HepG2 (cell line): ENCODE measurements around the gene C16orf86. TPM values are rescaled to one million over a fixed set of nuclear protein-coding genes. Genes with fewer than 3 reads are reported as not detected.

Experiments
- ATAC-seq: fragments of 200-7000 bp; cut with Tn5 transposase; 3 replicates; pipeline ENCODE4 v1.9.1; 2020; ENCODE audit warnings: mild to moderate bottlenecking, moderate library complexity
- BruUV-seq: library from RNA; stranded (reverse); fragments of 400-500 nt; replicated peaks from 2 replicates; lab custom pipeline; 2021; lab: Mats Ljungman, UMichigan
- CTCF ChIA-PET: fragments of 300-600 bp; formaldehyde crosslinking; extraction: SDS; loops from one replicate; lab custom pipeline; 2021; ENCODE audit warnings: low total read pairs, inconsistent platforms, low intra/inter-chr PET ratio; lab: Yijun Ruan, JAX
- POLR2A ChIA-PET: fragments of 350-600 bp; sonication (Branson Sonifier 250); formaldehyde crosslinking; loops from one replicate; lab custom pipeline; 2020; ENCODE audit warnings: antibody characterized with exemption, inconsistent platforms; lab: Yijun Ruan, JAX
- DNase-seq: peaks from one replicate; pipeline ENCODE4 v3.0.0-alpha.2; 2015; ENCODE audit warnings: low spot score
- FAIRE-seq: peaks from 3 replicates; lab custom pipeline; 2011; peaks lifted over from hg19 to GRCh38; lab: Jason Lieb, UNC
- H2AFZ ChIP-seq: one replicate; pipeline ENCODE4 v1.6.1; 2011; ENCODE audit warnings: low read length, inconsistent platforms
- H3K27ac ChIP-seq: fragments of 300-600 bp; 3 replicates; pipeline ENCODE4 v1.8.0; 2011; ENCODE audit warnings: mixed run types, mild to moderate bottlenecking, mixed read lengths, low read length, inconsistent platforms; ENCODE audit not compliant: insufficient read depth; ENCODE audit errors: extremely low read length
- H3K27me3 ChIP-seq, 2 experiments: fragments of 200-600 bp in 1 of 2; 2 replicates in 1 of 2; 3 replicates in 1 of 2; pipeline versions ENCODE4 v1.6.0 to v1.8.0; 2011; ENCODE audit warnings: low read length in 2 of 2, mild to moderate bottlenecking in 2 of 2, moderate library complexity in 2 of 2, inconsistent platforms in 1 of 2; ENCODE audit not compliant: insufficient read depth in 2 of 2, control insufficient read depth in 1 of 2
- H3K36me3 ChIP-seq, 2 experiments: fragments of 200-600 bp in 1 of 2; replicated peaks in 1 of 2; 2 replicates in 1 of 2; 3 replicates in 1 of 2; pipeline versions ENCODE4 v1.5.1 to v1.8.0; 2011; ENCODE audit warnings: low read length in 2 of 2, inconsistent platforms in 1 of 2; ENCODE audit not compliant: insufficient read depth in 2 of 2, control insufficient read depth in 1 of 2
- H3K4me1 ChIP-seq: 2 replicates; pipeline ENCODE4 v1.5.1; 2012; ENCODE audit warnings: low read length, inconsistent platforms; ENCODE audit not compliant: insufficient read depth
- H3K4me2 ChIP-seq: 2 replicates; pipeline ENCODE4 v1.6.0; 2011; ENCODE audit warnings: low read depth, low read length, inconsistent platforms
- H3K4me3 ChIP-seq, 3 experiments: fragments of 200-600 bp in 1 of 3; sonication (generic), shearing (Covaris generic) in 1 of 3; replicated peaks in 1 of 3; 2 replicates each; pipeline ENCODE4 v1.5.1; 2011 to 2016; ENCODE audit warnings: low read length in 3 of 3, inconsistent platforms in 2 of 3, low read depth in 2 of 3, mild to moderate bottlenecking in 2 of 3, control low read depth in 1 of 3, mixed read lengths in 1 of 3; ENCODE audit not compliant: insufficient read depth in 1 of 3
- H3K79me2 ChIP-seq: one replicate; pipeline ENCODE4 v1.6.1; 2011; ENCODE audit warnings: low read length, inconsistent platforms; ENCODE audit not compliant: insufficient read depth
- H3K9ac ChIP-seq: 2 replicates; pipeline ENCODE4 v1.6.0; 2011; ENCODE audit warnings: mild to moderate bottlenecking, low read depth, low read length, inconsistent platforms; ENCODE audit not compliant: insufficient read depth
- H3K9me3 ChIP-seq: 2 replicates; pipeline ENCODE4 v1.5.1; 2012; ENCODE audit warnings: mild to moderate bottlenecking, low read length
- H4K20me1 ChIP-seq: 2 replicates; pipeline ENCODE4 v1.6.0; 2011; ENCODE audit warnings: inconsistent platforms, mild to moderate bottlenecking, low read length, moderate library complexity; ENCODE audit not compliant: insufficient read depth
- EEA1 ChIP-seq: sonication (generic); formaldehyde crosslinking; IDR thresholded peaks from 2 replicates; pipeline ENCODE4 v1.5.1; 2020; ENCODE audit warnings: mild to moderate bottlenecking, missing genetic modification reagents, borderline replicate concordance
- JARID2 ChIP-seq: sonication (generic); formaldehyde crosslinking; IDR thresholded peaks from 2 replicates; pipeline ENCODE4 v1.8.1; 2023; ENCODE audit warnings: missing genetic modification reagents, inconsistent platforms; ENCODE audit not compliant: insufficient replicate concordance
- JUNB ChIP-seq: sonication (generic); formaldehyde crosslinking; IDR thresholded peaks from 2 replicates; pipeline ENCODE4 v1.8.0; 2022; ENCODE audit warnings: missing genetic modification reagents, mild to moderate bottlenecking, borderline replicate concordance
- NFE2 ChIP-seq: sonication (generic); formaldehyde crosslinking; IDR thresholded peaks from 2 replicates; pipeline ENCODE4 v1.4.0; 2020; ENCODE audit warnings: missing genetic modification reagents
- PATZ1 ChIP-seq: sonication (generic); formaldehyde crosslinking; IDR thresholded peaks from 2 replicates; pipeline ENCODE4 v1.4.0; 2020; ENCODE audit warnings: missing genetic modification reagents
- RFXAP ChIP-seq: sonication (generic); formaldehyde crosslinking; IDR thresholded peaks from 2 replicates; pipeline ENCODE4 v1.4.0; 2020; ENCODE audit warnings: missing genetic modification reagents, borderline replicate concordance
- SIN3B ChIP-seq: fragments of 150-350 bp; IDR thresholded peaks from 2 replicates; pipeline ENCODE4 v1.6.1; 2014; ENCODE audit warnings: low read length
- SNAPC4 ChIP-seq: sonication (generic); formaldehyde crosslinking; IDR thresholded peaks from 2 replicates; pipeline ENCODE4 v1.4.0; 2020; ENCODE audit warnings: mild to moderate bottlenecking, missing genetic modification reagents
- TCF12 ChIP-seq, 2 experiments: fragments of 450-650 bp in 1 of 2; sonication (generic) in 1 of 2; formaldehyde crosslinking in 1 of 2; IDR thresholded peaks; 2 replicates each; pipeline versions ENCODE4 v1.6.1 to v1.8.0; 2017 to 2022; ENCODE audit warnings: antibody characterized with exemption in 1 of 2, mild to moderate bottlenecking in 1 of 2, missing genetic modification reagents in 1 of 2, moderate library complexity in 1 of 2
- ZBTB46 ChIP-seq: sonication (generic); formaldehyde crosslinking; IDR thresholded peaks from 2 replicates; pipeline ENCODE4 v1.4.0; 2020; ENCODE audit warnings: mild to moderate bottlenecking, missing genetic modification reagents, borderline replicate concordance
- ZFP41 ChIP-seq: sonication (generic); formaldehyde crosslinking; IDR thresholded peaks from 2 replicates; pipeline ENCODE4 v1.4.0; 2020; ENCODE audit warnings: mild to moderate bottlenecking, missing genetic modification reagents, borderline replicate concordance
- ZNF3 ChIP-seq: IDR thresholded peaks from 2 replicates; pipeline ENCODE4 v1.7.0; 2017; ENCODE audit warnings: inconsistent platforms
- ZNF841 ChIP-seq: sonication (generic); formaldehyde crosslinking; IDR thresholded peaks from 2 replicates; pipeline ENCODE4 v1.8.1; 2023; ENCODE audit warnings: missing genetic modification reagents, borderline replicate concordance
- ZNF879 ChIP-seq: sonication (generic); formaldehyde crosslinking; IDR thresholded peaks from 2 replicates; pipeline ENCODE4 v1.8.1; 2023; ENCODE audit warnings: missing genetic modification reagents
- WGBS: methylation state at CpG from one replicate; pipeline ENCODE4 v1.1.6; 2017; ENCODE audit warnings: low lambda C conversion rate; 5-methylcytosine and 5-hydroxymethylcytosine counted together
- in situ Hi-C: cut with HindIII; loops from 2 replicates; pipeline ENCODE4 v1.10.0; 2017; ENCODE audit warnings: low pct_unique_long_range_greater_than_20kb; ENCODE audit not compliant: extremely low pct_ligation_motif_present
- intact Hi-C: fragments of 100-400 bp; cut with micrococcal nuclease; formaldehyde crosslinking; loops from one replicate; pipeline ENCODE4 v1.10.0; 2022; ENCODE audit not compliant: unreplicated experiment
- polyA plus RNA-seq, 8 experiments: library from polyadenylated mRNA; depleted of rRNA in 3 of 8; stranded (reverse) in 7 of 8; unstranded in 1 of 8; fragments of >200 nt; fragmentation: Illumina TruSeq in 4 of 8; extraction: Trizol in 4 of 8; gene quantifications; 2 replicates each; pipeline versions ENCODE4 v1.2.1 to v1.2.3, GENCODE V29; 2011 to 2016; ENCODE audit warnings: low read depth in 4 of 8, missing spikeins in 1 of 8, mixed read lengths in 1 of 8; ENCODE audit not compliant: insufficient read depth in 1 of 8
- total RNA-seq, 5 experiments: library from RNA; depleted of rRNA; stranded (reverse); fragments of >200 nt; fragmentation: Illumina TruSeq; extraction: Trizol; gene quantifications; 2 replicates each; pipeline ENCODE4 v1.2.3, GENCODE V29; 2016; ENCODE audit warnings: low read depth in 1 of 5

C16orf86 gene
- total and polyA plus RNA-seq, 2 of the 13 experiments (the other 11 are each of a cell fraction or from before 2014, with no cell fraction given) = 1.5 to 3.1 TPM

- Histone ChIP-seq H3K9me3 (no peaks in the 10 kb centered on the region), H3K27me3 (no peaks in the 10 kb centered on the region), H3K36me3 (peaks cover 0 to 2% of the 10 kb centered on the region in 2 experiments; a peak in 2 of 5 replicates), H3K79me2 (peaks cover 19% of the 10 kb centered on the region), H3K9ac (no peak overlapping the region), H3K4me2 (no peak overlapping the region), H3K27ac (no peak overlapping the region), H3K4me3 (no peak overlapping the region), H3K4me1 (peaks cover 11% of the 10 kb centered on the region; the same call in 1 of the 2 replicates), H4K20me1 (no peaks in the 10 kb centered on the region), H2AFZ (no peak overlapping the region)
- CTCF ChIA-PET = no interaction called here
- no TSS peak for BruUV-seq
- POLR2A ChIA-PET = no interaction called here
- TF ChIP-seq NFE2 (CRISPR knock-in tag) (no peak), PATZ1 (CRISPR knock-in tag) (no peak), ZNF879 (CRISPR knock-in tag) (no peak), RFXAP (CRISPR knock-in tag) (no peak), ZFP41 (CRISPR knock-in tag) (no peak), EEA1 (CRISPR knock-in tag) (no peak), ZNF841 (CRISPR knock-in tag) (no peak), TCF12 (IDR thresholded peaks at IDR 0.05) (no peak), TCF12 (CRISPR knock-in tag; IDR thresholded peaks at IDR 0.05) (no peak), ZNF3 (CRISPR knock-in tag) (no peak), ZBTB46 (CRISPR knock-in tag) (no peak), JARID2 (CRISPR knock-in tag) (no peak), SIN3B (no peak), SNAPC4 (CRISPR knock-in tag) (no peak), JUNB (CRISPR knock-in tag) (no peak)
- FAIRE-seq (no peak), DNase-seq (no peak), ATAC-seq (no peak)
- intact Hi-C loops = no loop called here
- WGBS = 94% methylated on average over 5 of the region's 5 CpGs
- in situ Hi-C loops = no loop called here
Observed at GRCh38 chr16:67707790-67708189, 41.2 kb downstream of the C16orf86 start.
